ENCODE results near the gene FMNL2. TPM values are rescaled to one million over a fixed set of nuclear protein-coding genes. Genes with fewer than 3 reads are reported as not detected.

FMNL2 gene
- total and polyA plus RNA-seq, 2 of the 4 experiments (the other 2 are of a cell fraction) = 10.9 to 11.4 TPM

- Histone ChIP-seq H4K20me1 (ENCODE audit: insufficient read depth, low read length) (no peaks in the 10 kb centered on the region), H3K14ac (replicated peaks; ENCODE audit: low read depth, low read length) (0 out of 2 replicates have a peak overlapping the region, but pooled peaks have one; percentile 9), H3K23ac (ENCODE audit: low read depth, low read length) (no peak overlapping the region), H3K4ac (ENCODE audit: low read depth, low read length) (no peak overlapping the region), H3K27ac (ENCODE audit: insufficient read depth, low read length) (no peak overlapping the region), H2BK15ac (ENCODE audit: low read depth, low read length) (no peak overlapping the region), H3K9me3 (ENCODE audit: control insufficient read depth, insufficient read depth, low read length) (no peaks in the 10 kb centered on the region), H3K27me3 (ENCODE audit: control insufficient read depth, insufficient read depth, low read length) (no peaks in the 10 kb centered on the region), H2AK5ac (ENCODE audit: low read depth, low read length) (no peak overlapping the region), H4K8ac (ENCODE audit: low read depth in 2 of 2, low read length in 2 of 2) (no peak overlapping the region), H3K4me3 (ENCODE audit: insufficient read depth, low read depth, low read length) (no peak overlapping the region), H3K18ac (ENCODE audit: low read depth, low read length) (no peak overlapping the region), H2BK20ac (ENCODE audit: low read depth, low read length) (no peak overlapping the region), H2BK120ac (ENCODE audit: low read depth, low read length) (no peak overlapping the region), H4K5ac (ENCODE audit: low read depth, low read length) (no peak overlapping the region), H3K4me1 (ENCODE audit: control insufficient read depth, insufficient read depth, low read length) (peaks cover 6% of the 10 kb centered on the region), H3K9ac (ENCODE audit: low read depth, low read length) (no peak overlapping the region), H3K79me1 (ENCODE audit: low read depth in 1 of 2, low read length in 2 of 2) (peaks cover 32 to 37% of the 10 kb centered on the region in 2 experiments), H3K56ac (ENCODE audit: extremely low read depth, insufficient read depth, low read length) (no peak overlapping the region), H2BK5ac (ENCODE audit: low read depth, low read length, poor library complexity, severe bottlenecking) (no peak overlapping the region), H2AFZ (replicated peaks; ENCODE audit: low read length, poor library complexity) (no peak overlapping the region), H3K4me2 (ENCODE audit: low read depth, low read length) (no peak overlapping the region), H2AK9ac (replicated peaks; ENCODE audit: low read depth, low read length, poor library complexity) (no peak overlapping the region), H4K91ac (ENCODE audit: insufficient read depth, low read depth, low read length) (no peak overlapping the region), H3K36me3 (ENCODE audit: control insufficient read depth, insufficient read depth, low read length) (no peaks in the 10 kb centered on the region), H3K9me1 (ENCODE audit: insufficient read depth, low read length) (0 out of 2 replicates have a peak, but pooled peaks cover 3% of the 10 kb centered on the region)
- intact Hi-C loops (cut with micrococcal nuclease) (no loop called here), dilution Hi-C loops (cut with HindIII; ENCODE audit: low sequenced_read_pairs, unreplicated experiment) (no loop called here), in situ Hi-C loops (cut with MboI; ENCODE audit: low sequenced_read_pairs) (no loop called here)
- ATAC-seq (ENCODE audit: low read depth) (no peak), DNase-seq (peak; percentile 59)
- TF ChIP-seq ELK1 (IDR thresholded peaks at IDR 0.05; ENCODE audit: borderline replicate concordance, low read depth, low read length) = no peak
- no peak for TF ChIP-seq RFX5 (IDR thresholded peaks at IDR 0.05; ENCODE audit: low read depth, low read length)
- TF ChIP-seq USF2 (IDR thresholded peaks at IDR 0.05; ENCODE audit: low read depth, low read length) = peak; percentile 13; the same call in 1 of the 2 replicates
- TF ChIP-seq RCOR1 (IDR thresholded peaks at IDR 0.05; ENCODE audit: insufficient replicate concordance, low read length) = no peak
- TF ChIP-seq CHD1 (IDR thresholded peaks at IDR 0.05; ENCODE audit: low read depth, low read length) = no peak
- 0 out of 2 replicates have a peak, but pooled peaks have one; percentile 15 for TF ChIP-seq MXI1 (IDR thresholded peaks at IDR 0.05; ENCODE audit: borderline replicate concordance, low read depth, low read length)
- no CpG with 5 or more reads among the region's 4 CpGs for WGBS, 2 experiments (ENCODE audit: extremely low coverage in 2 of 2, insufficient read length in 1 of 2)
- ChIA-PET CTCF (interaction anchor here (1.0 kb wide), 1 partner anchor 13 kb away, joined by 3 read pairs; no protein-coding TSS in a partner anchor), POLR2A (ENCODE audit: unreplicated experiment) (no interaction called here)
- BruUV-seq (replicated peaks) = no TSS peak
Observed at GRCh38 chr2:152426801-152427200, 91.8 kb downstream of the FMNL2 start.

Measured in IMR-90 (cell line).